Gastrocnemius medialis (tissue), 4 donors: ENCODE results near the gene DNAH2. TPM values are rescaled to one million over a fixed set of nuclear protein-coding genes. Genes with fewer than 3 reads are reported as not detected.
"Not testable (repeated sequence)": the region's sequence is repeated elsewhere in the genome, so short reads cannot be mapped to it uniquely, and the experiment has no call there.

ENCODE experiments used
- ATAC-seq, 2 donors: fragments of 150-250 bp; one replicate each; pipeline ENCODE4 v1.9.1; 2016
- DNase-seq, 2 donors: peaks; one replicate each; pipeline ENCODE4 v3.0.0-alpha.2; 2019
- H3K27ac ChIP-seq, 4 donors: fragments of 200-600 bp; sonication (generic); 1 replicate in 1 of 4; 2 replicates in 3 of 4; pipeline ENCODE4 v1.5.1; 2016 to 2018; ENCODE audit warnings: mild to moderate bottlenecking in 2 of 4, moderate library complexity in 1 of 4
- H3K27me3 ChIP-seq, 3 donors: fragments of 200-600 bp; sonication (generic) in 2 of 3; 1 replicate in 1 of 3; 2 replicates in 2 of 3; pipeline versions ENCODE4 v1.5.1 to v1.6.0; 2016 to 2019; ENCODE audit warnings: mild to moderate bottlenecking in 1 of 3, moderate library complexity in 1 of 3
- H3K36me3 ChIP-seq, 2 donors: fragments of 200-600 bp; sonication (generic) in 1 of 2; one replicate each; pipeline ENCODE4 v1.5.1; 2017 to 2018
- H3K4me1 ChIP-seq, 2 donors: fragments of 200-600 bp; sonication (generic) in 1 of 2; one replicate each; pipeline ENCODE4 v1.5.1; 2016 to 2017; ENCODE audit warnings: mild to moderate bottlenecking in 2 of 2
- H3K4me3 ChIP-seq, 4 donors: fragments of 200-600 bp; sonication (generic) in 3 of 4; 1 replicate in 1 of 4; 2 replicates in 3 of 4; pipeline ENCODE4 v1.5.1; 2016 to 2019; ENCODE audit warnings: mild to moderate bottlenecking in 2 of 4
- H3K9me3 ChIP-seq, 3 donors: fragments of 200-600 bp; sonication (generic) in 2 of 3; 1 replicate in 1 of 3; 2 replicates in 2 of 3; pipeline ENCODE4 v1.5.1; 2016 to 2019
- POLR2A ChIP-seq, 2 donors: fragments of 450-650 bp; IDR thresholded peaks; one replicate each; pipeline ENCODE4 v1.6.1; 2017; ENCODE audit warnings: antibody characterized with exemption in 2 of 2, mild to moderate bottlenecking in 2 of 2, moderate library complexity in 2 of 2
- in situ Hi-C, 4 donors: fragments of 200-750 bp; cut with MboI; loops; one replicate each; pipeline versions ENCODE4 v1.15.0 to v1.8.0; 2017; ENCODE audit warnings: low sequenced_read_pairs in 4 of 4
- intact Hi-C: fragments of 100-400 bp; cut with DNase I; formaldehyde crosslinking; loops from one replicate; pipeline ENCODE4 v1.15.1; 2023; ENCODE audit warnings: low total_unique reads
- total RNA-seq, 4 donors: library from RNA; depleted of rRNA; stranded (reverse); fragments of >200 nt; gene quantifications; one replicate each; pipeline versions ENCODE4 v1.1.0 to v1.2.3, GENCODE V29; 2016
- TF ChIP-seq, protein P1 (sequence below), 5 experiments: fragments of 450-650 bp in 3 of 5; fragments of 200-600 bp in 2 of 5; sonication (generic) in 2 of 5; IDR thresholded peaks in 4 of 5; conservative IDR thresholded peaks in 1 of 5; 1 replicate in 4 of 5; 2 replicates in 1 of 5; pipeline ENCODE4 v1.5.1; 2016 to 2019; ENCODE audit warnings: antibody characterized with exemption in 5 of 5, mild to moderate bottlenecking in 3 of 5, moderate library complexity in 3 of 5

Gene DNAH2
- total RNA-seq, 4 donors from 2014 or later, result not detected

- no peak for ATAC-seq
- Histone ChIP-seq H3K27me3 (no peaks in the 10 kb centered on the region), H3K36me3 (no peaks in the 10 kb centered on the region), H3K4me3 (no peak overlapping the region), H3K27ac (no peak overlapping the region), H3K4me1 (no peaks in the 10 kb centered on the region), H3K9me3 (no peaks in the 10 kb centered on the region)
- intact Hi-C loops, result no loop called here
- in situ Hi-C loops, result no loop called here
- no peak for TF ChIP-seq POLR2A (IDR thresholded peaks at IDR 0.05)
- TF ChIP-seq, protein P1, sequence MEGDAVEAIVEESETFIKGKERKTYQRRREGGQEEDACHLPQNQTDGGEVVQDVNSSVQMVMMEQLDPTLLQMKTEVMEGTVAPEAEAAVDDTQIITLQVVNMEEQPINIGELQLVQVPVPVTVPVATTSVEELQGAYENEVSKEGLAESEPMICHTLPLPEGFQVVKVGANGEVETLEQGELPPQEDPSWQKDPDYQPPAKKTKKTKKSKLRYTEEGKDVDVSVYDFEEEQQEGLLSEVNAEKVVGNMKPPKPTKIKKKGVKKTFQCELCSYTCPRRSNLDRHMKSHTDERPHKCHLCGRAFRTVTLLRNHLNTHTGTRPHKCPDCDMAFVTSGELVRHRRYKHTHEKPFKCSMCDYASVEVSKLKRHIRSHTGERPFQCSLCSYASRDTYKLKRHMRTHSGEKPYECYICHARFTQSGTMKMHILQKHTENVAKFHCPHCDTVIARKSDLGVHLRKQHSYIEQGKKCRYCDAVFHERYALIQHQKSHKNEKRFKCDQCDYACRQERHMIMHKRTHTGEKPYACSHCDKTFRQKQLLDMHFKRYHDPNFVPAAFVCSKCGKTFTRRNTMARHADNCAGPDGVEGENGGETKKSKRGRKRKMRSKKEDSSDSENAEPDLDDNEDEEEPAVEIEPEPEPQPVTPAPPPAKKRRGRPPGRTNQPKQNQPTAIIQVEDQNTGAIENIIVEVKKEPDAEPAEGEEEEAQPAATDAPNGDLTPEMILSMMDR (IDR thresholded peaks at IDR 0.05 in 4 of 5, conservative IDR thresholded peaks at IDR 0.05 in 1 of 5), result no peak
- DNase-seq, result no peak
Measured at GRCh38 chr17:7803981-7804380, 86.4 kb downstream of the DNAH2 start.

DNA sequence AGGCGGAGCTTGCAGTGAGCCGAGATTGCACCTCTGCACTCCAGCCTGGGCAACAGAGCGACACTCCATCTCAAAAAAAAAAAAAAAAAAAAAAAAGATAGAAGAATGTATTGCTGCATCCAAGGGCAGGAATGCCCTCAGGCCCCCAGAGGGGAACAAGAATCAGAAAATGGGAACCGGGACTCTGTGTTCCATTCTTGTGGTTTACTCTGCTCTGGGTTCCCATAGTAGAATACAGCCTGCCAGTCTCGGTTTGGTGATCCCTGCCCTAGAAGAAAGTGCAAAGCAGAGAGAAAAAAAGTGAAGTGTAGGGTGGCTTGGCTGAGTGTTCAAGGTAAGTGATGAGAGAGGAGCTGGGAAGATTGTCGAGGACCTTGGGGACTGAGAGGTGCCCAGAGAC is 89.0 kb downstream of the DNAH2 start:
- TF ChIP-seq, protein P1 (IDR thresholded peaks at IDR 0.05 in 4 of 5, conservative IDR thresholded peaks at IDR 0.05 in 1 of 5), result no peak
- TF ChIP-seq POLR2A (IDR thresholded peaks at IDR 0.05), result no peak

DNA sequence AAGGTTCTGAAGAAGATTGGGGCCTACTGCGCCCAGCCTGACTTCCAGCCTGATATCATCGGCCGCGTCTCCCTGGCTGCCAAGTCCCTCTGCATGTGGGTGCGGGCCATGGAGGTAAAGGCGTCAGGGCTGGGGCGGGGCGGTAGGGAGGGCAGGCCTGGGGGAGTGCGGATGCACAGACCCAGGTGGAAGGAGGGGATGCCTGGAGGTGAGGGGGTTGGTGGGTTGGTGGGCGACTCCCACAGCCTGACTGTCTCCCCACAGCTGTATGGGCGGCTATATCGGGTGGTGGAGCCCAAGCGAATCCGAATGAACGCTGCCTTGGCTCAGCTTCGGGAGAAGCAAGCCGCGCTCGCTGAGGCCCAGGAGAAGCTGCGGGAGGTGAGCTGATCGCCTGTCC is 89.7 kb downstream of the DNAH2 start:
- no peaks in the 10 kb centered on the region for H3K36me3 ChIP-seq
- in situ Hi-C loops, result no loop called here
- no peak for ATAC-seq
- intact Hi-C loops, result no loop called here
- no peaks in the 10 kb centered on the region for H3K4me1 ChIP-seq
- no peaks in the 10 kb centered on the region for H3K9me3 ChIP-seq
- TF ChIP-seq, protein P1 (IDR thresholded peaks at IDR 0.05 in 4 of 5, conservative IDR thresholded peaks at IDR 0.05 in 1 of 5), result no peak
- TF ChIP-seq POLR2A (IDR thresholded peaks at IDR 0.05), result no peak
- no peak overlapping the region for H3K27ac ChIP-seq
- H3K27me3 ChIP-seq, result no peaks in the 10 kb centered on the region
- H3K4me3 ChIP-seq, result no peak overlapping the region
- DNase-seq, result no peak

More for the DNA sequence above, 89.0 kb downstream of the DNAH2 start:
- intact Hi-C loops (no loop called here), in situ Hi-C loops (no loop called here)
- no peaks in the 10 kb centered on the region for H3K9me3 ChIP-seq
- H3K4me3 ChIP-seq, result no peak overlapping the region
- no peak for ATAC-seq
- H3K27ac ChIP-seq, result no peak overlapping the region
- no peaks in the 10 kb centered on the region for H3K36me3 ChIP-seq
- H3K27me3 ChIP-seq, result no peaks in the 10 kb centered on the region
- no peaks in the 10 kb centered on the region for H3K4me1 ChIP-seq
- no peak for DNase-seq

DNA sequence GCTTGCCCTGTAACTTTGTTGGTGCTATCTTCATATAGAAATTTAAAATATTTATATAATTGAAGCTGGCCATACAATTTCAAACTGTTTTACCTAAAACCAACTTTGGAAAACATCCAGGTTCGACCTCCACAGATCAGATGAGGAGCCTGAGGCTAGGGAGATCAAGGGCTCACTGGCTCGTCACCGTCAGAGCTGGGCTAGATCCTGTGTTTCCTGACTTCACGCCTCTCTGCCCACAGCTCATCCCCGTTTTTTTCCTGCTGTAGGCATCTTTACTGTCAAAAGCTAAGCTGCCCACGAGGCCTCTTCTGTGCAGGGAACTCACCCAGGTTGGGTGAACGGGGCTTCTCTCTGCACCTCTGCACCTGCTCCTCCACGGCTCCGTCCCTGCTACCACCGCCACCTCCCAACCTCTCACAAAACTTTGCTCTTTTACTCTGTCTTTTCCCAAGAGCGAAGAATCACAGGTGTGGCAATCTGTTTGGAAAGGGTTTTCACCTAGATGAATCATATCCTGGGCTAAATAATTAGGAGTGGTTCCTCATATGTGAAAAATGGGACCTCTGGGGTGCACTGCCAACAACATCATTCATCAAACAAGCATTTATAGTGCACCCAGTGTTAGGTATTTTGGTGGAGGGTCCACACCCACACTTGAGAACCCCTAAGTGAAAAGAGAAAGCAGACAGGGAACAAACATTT is 91.7 kb downstream of the DNAH2 start:
- Histone ChIP-seq H3K27me3 (no peaks in the 10 kb centered on the region), H3K9me3 (no peaks in the 10 kb centered on the region), H3K27ac (no peak overlapping the region), H3K4me1 (no peaks in the 10 kb centered on the region), H3K4me3 (no peak overlapping the region), H3K36me3 (no peaks in the 10 kb centered on the region)
- in situ Hi-C loops (no loop called here), intact Hi-C loops (no loop called here)
- no peak for DNase-seq
- no peak for ATAC-seq
- TF ChIP-seq, protein P1 (IDR thresholded peaks at IDR 0.05 in 4 of 5, conservative IDR thresholded peaks at IDR 0.05 in 1 of 5), result no peak
- no peak for TF ChIP-seq POLR2A (IDR thresholded peaks at IDR 0.05)

DNA sequence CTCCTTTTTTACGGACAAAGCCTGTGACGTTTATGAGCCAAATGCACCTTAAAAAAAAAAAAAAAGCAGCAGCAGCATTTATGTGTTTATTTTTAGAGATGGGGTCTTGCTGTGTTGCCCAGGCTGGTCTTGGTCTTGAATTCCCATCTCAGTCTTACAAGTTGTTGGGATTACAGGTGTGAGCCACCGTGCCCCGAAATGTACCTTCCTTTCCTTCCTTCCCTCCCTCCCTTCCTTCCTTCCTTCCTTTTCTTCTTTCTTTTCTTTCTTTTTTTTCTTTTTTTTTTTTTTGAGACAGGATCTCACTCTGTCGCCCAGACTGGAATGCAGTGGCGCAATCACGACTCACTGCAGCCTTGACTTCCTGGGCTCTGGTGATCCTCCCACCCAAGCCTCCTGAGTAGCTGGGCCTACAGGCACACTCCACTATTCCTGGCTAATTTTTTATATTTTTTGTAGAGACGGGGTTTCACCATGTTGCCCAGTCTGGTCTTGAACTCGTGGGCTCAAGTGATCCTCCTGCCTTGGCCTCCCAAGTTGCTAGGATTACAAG is 92.3 kb downstream of the DNAH2 start:
- H3K36me3 ChIP-seq, ATAC-seq, H3K27me3 ChIP-seq, intact Hi-C loops, H3K27ac ChIP-seq, H3K4me1 ChIP-seq, H3K9me3 ChIP-seq, DNase-seq, H3K4me3 ChIP-seq: not testable (repeated sequence)
- in situ Hi-C loops, result loop anchor here in 1 of 4 donors (10.0 kb wide), 1 partner anchor 55 kb away; no protein-coding TSS in a partner anchor
